ENCODE measurements around the gene LTBP1. TPM values are rescaled to one million over a fixed set of nuclear protein-coding genes. Genes with fewer than 3 reads are reported as not detected.

The LTBP1 gene
- polyA plus RNA-seq, 1 experiment = 124 TPM

GRCh38 chr2:33442528-33443079 is 495.9 kb downstream of the LTBP1 start:
- no peak for TF ChIP-seq CTCF (IDR thresholded peaks at IDR 0.05; ENCODE audit: insufficient read depth, low read depth, low read length)
- Histone ChIP-seq H3K27me3 (ENCODE audit: control insufficient read depth, insufficient read depth, low read length) (no peaks in the 10 kb centered on the region), H3K4me3 (ENCODE audit: low read depth, low read length) (no peak overlapping the region), H3K36me3 (ENCODE audit: control insufficient read depth, insufficient read depth, low read length) (no peaks in the 10 kb centered on the region)
- no peak for DNase-seq (ENCODE audit: low read depth)
- POLR2A ChIA-PET = no interaction called here
- CTCF ChIA-PET = interaction anchor here (0.9 to 3.8 kb wide), 7 partner anchors 9 to 409 kb away, joined by 3 to 25 read pairs (median 4); no protein-coding TSS in a partner anchor

- TF ChIP-seq CTCF (IDR thresholded peaks at IDR 0.05; ENCODE audit: insufficient read depth, low read depth, low read length) = no peak
- ChIA-PET CTCF (interaction anchor here (1.2 to 1.6 kb wide), 3 partner anchors 30 to 409 kb away, joined by 3 to 4 read pairs (median 4); no protein-coding TSS in a partner anchor), POLR2A (interaction anchor here (0.6 kb wide), 1 partner anchor 30 kb away, joined by 3 read pairs; no protein-coding TSS in a partner anchor)
- no peak for DNase-seq (ENCODE audit: low read depth)
- Histone ChIP-seq H3K27me3 (ENCODE audit: control insufficient read depth, insufficient read depth, low read length) (no peaks in the 10 kb centered on the region), H3K4me3 (ENCODE audit: low read depth, low read length) (no peak overlapping the region), H3K36me3 (ENCODE audit: control insufficient read depth, insufficient read depth, low read length) (no peaks in the 10 kb centered on the region)
Observed at GRCh38 chr2:33443274-33443829, 496.6 kb downstream of the LTBP1 start.

GRCh38 chr2:33444967-33445366 is 498.2 kb downstream of the LTBP1 start:
- DNase-seq (ENCODE audit: low read depth) = no peak

GRCh38 chr2:33448220-33448899 is 501.6 kb downstream of the LTBP1 start:
- TF ChIP-seq CTCF (IDR thresholded peaks at IDR 0.05; ENCODE audit: insufficient read depth, low read depth, low read length) = no peak
- Histone ChIP-seq H3K27me3 (ENCODE audit: control insufficient read depth, insufficient read depth, low read length) (no peaks in the 10 kb centered on the region), H3K4me3 (ENCODE audit: low read depth, low read length) (no peak overlapping the region), H3K36me3 (ENCODE audit: control insufficient read depth, insufficient read depth, low read length) (no peaks in the 10 kb centered on the region)
- POLR2A ChIA-PET = no interaction called here
- CTCF ChIA-PET = no interaction called here
- no peak for DNase-seq (ENCODE audit: low read depth)

More at GRCh38 chr2:33444967-33445366, 498.2 kb downstream of the LTBP1 start:
- ChIA-PET CTCF (interaction anchor here (1.4 kb wide), 1 partner anchor 139 kb away, joined by 3 read pairs; no protein-coding TSS in a partner anchor), POLR2A (no interaction called here)
- TF ChIP-seq CTCF (IDR thresholded peaks at IDR 0.05; ENCODE audit: insufficient read depth, low read depth, low read length) = no peak
- Histone ChIP-seq H3K36me3 (ENCODE audit: control insufficient read depth, insufficient read depth, low read length) (no peaks in the 10 kb centered on the region), H3K4me3 (ENCODE audit: low read depth, low read length) (no peak overlapping the region), H3K27me3 (ENCODE audit: control insufficient read depth, insufficient read depth, low read length) (no peaks in the 10 kb centered on the region)

Small RNA genes within 50 kb of the gene (small RNA-seq; reads per million reads assigned to genes)
- gene RF00019 (ENCODE audit: insufficient read length, low read depth, low replicate concordance) = not detected
- gene RNA5SP91 (ENCODE audit: insufficient read length, low read depth, low replicate concordance) = not detected
- gene RNA5SP92 (ENCODE audit: insufficient read length, low read depth, low replicate concordance) = not detected

Data from BJ (cell line).